Stimulated activated CD8-positive, alpha-beta memory T cell treated with anti-CD3 and anti-CD28 coated beads, Interleukin-15, amount 100 ng/mL, for 1 hour (primary cell): ENCODE data around the gene ZNF630.
A peak's percentile ranks its signal among the peaks of the same experiment; 100 is the strongest.
"Not testable (repeated sequence)": the region's sequence is repeated elsewhere in the genome, so short reads cannot be mapped to it uniquely, and the experiment has no call there.

ENCODE experiments used
- DNase-seq: peaks from one replicate; pipeline ENCODE4 v3.0.0-alpha.2; 2020; ENCODE audit warnings: low read depth

Gene ZNF630

GRCh38 chrX:48028091-48028490 is 43.3 kb downstream of the ZNF630 start:
- no peak for DNase-seq

GRCh38 chrX:48027545-48027944 is 43.9 kb downstream of the ZNF630 start:
- not testable (repeated sequence) for DNase-seq

GRCh38 chrX:48025561-48025960 is 45.9 kb downstream of the ZNF630 start:
- DNase-seq = no peak

GRCh38 chrX:48022738-48023137 is 48.7 kb downstream of the ZNF630 start:
- DNase-seq = no peak

- no peak for DNase-seq
These were observed 49.3 kb downstream of the ZNF630 start for GRCh38 chrX:48022100-48022499.

- peak; percentile 57 for DNase-seq
These were observed 50.2 kb downstream of the ZNF630 start for GRCh38 chrX:48021026-48021900.

GRCh38 chrX:48020472-48020871 is 51.0 kb downstream of the ZNF630 start:
- DNase-seq = not testable (repeated sequence)

GRCh38 chrX:48019892-48020291 is 51.5 kb downstream of the ZNF630 start:
- DNase-seq = not testable (repeated sequence)

GRCh38 chrX:48016583-48017310 is 54.7 kb downstream of the ZNF630 start:
- DNase-seq = not testable (repeated sequence)

GRCh38 chrX:48009445-48009960 is 61.9 kb downstream of the ZNF630 start:
- DNase-seq = not testable (repeated sequence)
